HG02884 (cell line): Measurements from ENCODE around the gene AKAP13.
A peak's percentile ranks its signal among the peaks of the same experiment; 100 is the strongest.

ENCODE experiments used
- ATAC-seq: cut with Tn5 transposase; IDR thresholded peaks from one replicate; pipeline ENCODE4 v1.9.1; 2021; ENCODE audit warnings: mild to moderate bottlenecking, moderate library complexity; ENCODE audit not compliant: unreplicated experiment

The AKAP13 gene

DNA sequence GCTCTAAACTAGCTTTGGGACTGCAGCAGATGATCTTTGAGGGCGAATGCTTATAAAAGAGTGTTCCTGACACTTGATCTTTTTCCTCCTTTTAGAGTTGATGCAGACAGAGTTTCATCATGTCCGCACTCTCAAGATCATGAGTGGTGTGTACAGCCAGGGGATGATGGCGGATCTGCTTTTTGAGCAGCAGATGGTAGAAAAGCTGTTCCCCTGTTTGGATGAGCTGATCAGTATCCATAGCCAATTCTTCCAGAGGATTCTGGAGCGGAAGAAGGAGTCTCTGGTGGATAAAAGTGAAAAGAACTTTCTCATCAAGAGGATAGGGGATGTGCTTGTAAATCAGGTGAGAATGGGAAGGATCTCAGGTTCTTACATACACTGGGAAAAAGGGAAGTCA lies 338.6 kb downstream of the AKAP13 start:
- ATAC-seq: no peak

DNA sequence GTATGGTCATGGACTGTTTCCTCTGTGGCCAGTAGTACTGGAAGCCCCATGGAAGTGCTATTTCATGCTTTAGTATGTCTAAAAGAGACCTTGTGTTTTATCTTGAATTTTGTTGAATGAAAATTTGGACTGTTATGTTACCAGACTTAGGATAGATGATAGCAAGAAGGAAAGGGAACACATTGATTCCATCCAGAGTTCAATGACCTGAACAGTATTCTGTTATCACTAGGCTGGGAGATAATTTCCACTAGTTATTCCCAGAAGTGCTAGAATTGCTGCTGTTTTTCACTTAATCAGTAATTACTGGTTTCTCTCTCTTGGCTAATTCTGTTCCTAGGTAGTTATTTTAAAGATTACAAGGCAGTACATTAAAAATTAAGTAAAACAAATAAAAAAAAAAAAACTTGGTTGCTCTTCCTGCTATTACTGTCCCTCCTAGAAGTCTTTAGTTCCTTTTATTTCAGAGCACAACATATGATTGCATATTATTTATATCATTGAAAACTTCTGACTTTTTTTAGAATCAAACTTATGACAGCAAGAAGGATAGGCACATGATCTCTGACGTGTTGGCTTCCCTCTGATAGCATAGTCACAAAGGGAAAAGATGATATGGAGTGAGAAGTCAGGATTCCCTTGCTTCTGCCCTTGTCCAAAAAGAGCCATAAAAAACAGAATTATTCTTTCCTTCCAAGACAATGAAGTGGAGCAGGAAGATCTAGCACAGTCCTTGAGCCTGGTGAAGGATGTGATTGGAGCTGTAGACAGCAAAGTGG lies 342.2 kb downstream of the AKAP13 start:
- ATAC-seq: no peak

DNA sequence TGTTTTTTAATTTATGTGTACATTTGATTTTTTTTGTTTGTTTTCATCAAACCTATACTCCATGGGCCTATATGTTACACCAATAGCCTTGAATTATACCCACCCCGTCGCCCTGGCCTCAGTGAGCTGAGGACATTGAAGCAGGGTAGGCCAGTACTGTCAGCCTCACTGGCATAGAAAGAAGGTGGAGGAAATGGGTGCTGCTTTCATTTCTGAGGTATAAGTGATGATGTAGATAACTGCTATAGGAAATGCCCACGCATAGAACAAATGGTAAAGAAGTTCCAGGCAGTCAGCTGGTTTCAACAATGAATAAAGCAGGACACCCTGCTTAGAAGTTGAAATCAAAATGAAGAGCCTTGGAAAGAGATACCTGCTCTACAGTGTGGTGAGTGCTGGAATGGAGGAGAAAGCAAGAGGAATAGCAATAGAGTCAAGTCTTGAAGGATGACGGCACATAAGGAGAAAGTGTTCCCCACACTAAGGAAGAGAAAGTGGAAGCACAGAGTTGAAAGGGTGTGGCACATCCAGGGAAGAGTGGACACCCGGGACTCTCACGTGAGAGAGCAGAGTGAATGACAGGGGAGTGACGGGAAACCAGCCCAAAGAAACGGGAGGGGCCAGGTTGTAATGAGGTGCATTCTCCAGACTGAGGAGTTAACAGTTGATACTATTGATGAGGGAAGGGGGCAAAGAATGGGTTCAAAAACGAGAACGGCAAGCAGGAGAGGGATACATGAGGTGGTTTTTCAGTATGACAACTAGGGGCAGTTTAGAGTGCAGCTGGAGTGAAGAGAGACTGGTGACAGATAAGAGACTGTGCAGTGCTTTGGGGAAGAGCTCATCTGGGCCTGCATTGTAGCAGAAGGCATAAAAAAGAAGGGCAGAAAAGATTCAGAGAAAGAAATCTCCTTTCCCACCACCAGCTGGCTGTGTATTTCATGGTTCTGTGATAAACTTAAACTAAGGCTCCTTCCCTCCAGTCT lies 343.9 kb downstream of the AKAP13 start:
- ATAC-seq: no peak

DNA sequence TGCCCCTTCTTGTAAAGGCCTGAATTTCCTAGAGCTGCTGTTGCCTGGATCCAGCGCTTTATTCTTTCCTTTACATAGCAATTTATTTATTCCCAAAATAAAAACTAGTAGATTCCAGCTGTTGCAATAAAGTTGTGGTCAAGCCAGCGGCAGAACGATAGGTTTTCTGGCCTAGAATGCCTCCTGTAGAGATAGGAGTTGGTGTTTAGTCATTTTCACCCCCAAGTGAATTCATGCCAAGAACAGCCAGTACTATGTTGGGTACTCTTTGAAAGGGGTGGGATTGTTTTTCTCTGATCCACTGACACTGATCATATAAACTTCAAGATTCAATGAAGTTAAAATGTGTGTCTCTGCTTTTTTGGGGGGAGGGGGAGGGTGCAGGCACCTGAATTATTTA lies 344.6 kb downstream of the AKAP13 start:
- ATAC-seq: no peak

DNA sequence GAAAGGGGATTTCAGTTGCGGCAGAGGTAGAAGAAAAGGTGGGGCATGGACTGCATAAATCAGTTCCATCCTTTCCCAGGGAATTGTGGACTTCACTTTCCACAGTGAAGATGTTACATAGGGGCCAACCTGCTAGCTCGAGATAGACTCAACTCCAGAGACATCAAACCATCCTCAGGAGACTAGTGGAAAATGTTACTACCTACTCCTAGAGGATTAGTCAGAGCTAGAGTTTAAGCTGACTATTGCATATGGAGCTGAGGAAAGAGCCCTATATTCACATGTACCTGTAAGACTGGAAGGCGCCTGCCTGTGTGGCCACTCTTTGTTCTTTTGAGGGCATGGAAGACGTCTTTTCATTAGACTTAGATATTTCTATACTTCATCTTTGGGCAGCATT lies 345.2 kb downstream of the AKAP13 start:
- ATAC-seq: no peak

DNA sequence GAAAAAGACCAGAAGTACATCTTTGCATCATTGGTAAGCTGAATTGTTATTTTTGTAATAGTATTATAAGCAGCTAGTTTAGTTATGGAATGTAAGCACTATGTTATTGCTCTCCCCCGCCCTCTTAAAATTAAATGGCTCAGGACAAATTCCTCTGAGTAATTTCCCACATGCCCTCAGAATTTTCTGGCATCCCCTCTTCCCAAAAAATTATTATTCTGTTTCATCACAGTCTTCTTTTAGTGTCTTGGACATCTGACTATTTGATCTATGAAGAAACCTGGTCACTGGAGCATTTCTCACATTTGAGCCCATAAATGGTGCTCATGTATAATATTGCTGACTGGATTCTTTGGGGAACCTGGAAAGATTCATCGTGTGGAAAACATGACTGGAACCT lies 346.1 kb downstream of the AKAP13 start:
- ATAC-seq: no peak

DNA sequence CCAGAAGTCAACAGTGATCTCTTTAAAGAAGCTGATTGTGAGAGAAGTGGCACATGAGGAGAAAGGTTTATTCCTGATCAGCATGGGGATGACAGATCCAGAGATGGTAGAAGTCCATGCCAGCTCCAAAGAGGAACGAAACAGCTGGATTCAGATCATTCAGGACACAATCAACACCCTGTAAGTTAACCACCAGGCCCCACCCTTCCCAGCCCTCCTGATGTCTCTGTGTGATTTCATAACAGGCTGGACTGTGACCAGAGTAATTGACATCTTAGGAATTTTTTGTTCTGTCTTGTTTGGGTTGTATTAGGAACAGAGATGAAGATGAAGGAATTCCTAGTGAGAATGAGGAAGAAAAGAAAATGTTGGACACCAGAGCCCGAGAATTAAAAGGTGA lies 346.7 kb downstream of the AKAP13 start:
- ATAC-seq: no peak

DNA sequence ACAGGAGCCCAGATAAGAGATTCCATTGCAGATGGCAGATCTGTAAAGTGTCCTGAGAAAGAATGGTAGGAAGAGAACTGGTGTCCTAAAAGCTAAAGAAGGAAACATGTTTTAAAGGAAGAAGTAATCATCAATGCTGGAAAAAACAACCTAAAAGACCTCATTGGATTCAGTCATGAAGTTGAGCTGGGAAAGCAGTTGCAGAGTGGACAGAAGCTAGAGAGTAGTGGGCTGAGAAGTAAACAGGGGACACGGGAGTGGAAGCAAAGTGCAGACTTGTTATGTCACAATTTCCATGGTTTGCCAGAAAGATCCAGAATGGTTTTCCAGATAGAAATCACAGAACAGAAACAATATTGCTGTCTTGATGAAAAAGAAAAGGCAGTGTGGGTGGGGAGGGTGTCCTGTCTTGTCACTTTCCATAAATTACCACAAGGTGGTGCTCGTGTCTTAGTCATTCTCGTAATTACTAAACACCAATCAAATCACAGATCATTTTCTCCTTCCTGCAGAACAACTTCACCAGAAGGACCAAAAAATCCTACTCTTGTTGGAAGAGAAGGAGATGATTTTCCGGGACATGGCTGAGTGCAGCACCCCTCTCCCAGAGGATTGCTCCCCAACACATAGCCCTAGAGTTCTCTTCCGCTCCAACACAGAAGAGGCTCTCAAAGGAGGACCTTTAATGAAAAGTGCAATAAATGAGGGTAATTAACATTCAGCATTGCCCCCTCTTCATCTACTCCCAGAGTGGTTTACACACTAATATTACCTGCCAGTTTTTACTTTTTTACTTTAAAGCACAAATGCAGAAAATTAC lies 349.8 kb downstream of the AKAP13 start:
- peak; percentile 71 for ATAC-seq

DNA sequence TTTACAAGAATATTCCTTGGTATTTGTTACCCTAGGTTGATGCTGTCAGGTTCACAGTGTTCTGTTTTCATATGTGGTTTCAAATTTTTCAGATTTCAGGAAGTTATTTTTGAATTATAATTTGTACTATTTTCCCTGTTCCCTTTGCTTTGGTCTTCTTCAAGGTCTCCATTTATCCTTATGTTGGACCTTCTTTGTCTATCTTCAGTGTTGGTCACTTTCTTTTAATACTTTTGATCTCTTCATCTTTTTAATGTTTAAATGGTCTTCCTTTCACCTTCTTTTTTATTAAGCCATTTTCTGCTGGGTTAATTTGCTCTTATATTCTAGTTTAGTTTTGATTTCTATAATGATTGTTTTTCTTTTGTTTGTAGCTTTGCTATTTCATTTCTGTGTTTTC lies 353.0 kb downstream of the AKAP13 start:
- no peak for ATAC-seq

DNA sequence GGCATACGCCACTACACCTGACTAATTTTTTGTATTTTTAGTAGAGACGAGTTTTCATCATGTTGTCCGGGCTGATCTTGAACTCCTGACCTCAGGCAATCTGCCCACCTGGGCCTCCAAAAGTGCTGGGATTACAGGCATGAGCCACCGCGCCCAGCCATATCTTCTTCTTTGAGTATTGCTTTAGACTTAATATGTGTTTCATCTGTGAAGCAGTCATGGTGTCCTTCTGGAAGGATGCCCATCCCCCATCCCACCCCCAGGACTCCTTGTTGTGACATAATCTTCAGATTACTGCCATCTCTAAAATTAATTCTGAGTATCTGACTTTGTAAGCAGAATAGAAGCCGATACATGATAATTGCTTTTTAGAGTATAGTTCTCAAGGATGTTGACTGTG lies 356.7 kb downstream of the AKAP13 start:
- no peak for ATAC-seq

DNA sequence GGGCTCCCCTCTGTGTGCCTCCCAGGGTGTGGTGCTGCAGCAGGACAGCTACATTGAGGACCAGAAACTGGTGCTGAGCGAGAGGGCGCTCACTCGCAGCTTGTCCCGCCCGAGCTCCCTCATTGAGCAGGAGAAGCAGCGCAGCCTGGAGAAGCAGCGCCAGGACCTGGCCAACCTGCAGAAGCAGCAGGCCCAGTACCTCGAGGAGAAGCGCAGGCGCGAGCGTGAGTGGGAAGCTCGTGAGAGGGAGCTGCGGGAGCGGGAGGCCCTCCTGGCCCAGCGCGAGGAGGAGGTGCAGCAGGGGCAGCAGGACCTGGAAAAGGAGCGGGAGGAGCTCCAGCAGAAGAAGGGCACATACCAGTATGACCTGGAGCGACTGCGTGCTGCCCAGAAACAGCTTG lies 360.6 kb downstream of the AKAP13 start:
- no peak for ATAC-seq

DNA sequence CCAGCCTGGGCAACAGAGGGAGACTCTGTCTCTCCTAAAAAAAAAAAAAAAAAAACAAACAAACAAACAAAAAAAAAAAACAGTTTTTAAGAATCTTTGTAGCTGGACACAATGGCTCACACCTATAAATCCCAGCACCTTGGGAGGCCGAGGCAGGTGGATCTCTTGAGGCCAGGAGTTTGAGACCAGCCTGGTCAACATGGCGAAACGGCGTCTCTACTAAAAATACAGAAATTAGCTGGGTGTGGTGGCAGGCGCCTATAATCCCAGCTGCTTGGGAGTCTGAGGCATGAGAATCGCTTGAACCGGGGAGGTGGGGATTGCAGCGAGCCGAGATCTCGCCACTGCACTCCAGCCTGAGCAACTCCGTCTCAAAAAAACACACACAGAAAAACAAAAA lies 361.3 kb downstream of the AKAP13 start:
- ATAC-seq: no peak

DNA sequence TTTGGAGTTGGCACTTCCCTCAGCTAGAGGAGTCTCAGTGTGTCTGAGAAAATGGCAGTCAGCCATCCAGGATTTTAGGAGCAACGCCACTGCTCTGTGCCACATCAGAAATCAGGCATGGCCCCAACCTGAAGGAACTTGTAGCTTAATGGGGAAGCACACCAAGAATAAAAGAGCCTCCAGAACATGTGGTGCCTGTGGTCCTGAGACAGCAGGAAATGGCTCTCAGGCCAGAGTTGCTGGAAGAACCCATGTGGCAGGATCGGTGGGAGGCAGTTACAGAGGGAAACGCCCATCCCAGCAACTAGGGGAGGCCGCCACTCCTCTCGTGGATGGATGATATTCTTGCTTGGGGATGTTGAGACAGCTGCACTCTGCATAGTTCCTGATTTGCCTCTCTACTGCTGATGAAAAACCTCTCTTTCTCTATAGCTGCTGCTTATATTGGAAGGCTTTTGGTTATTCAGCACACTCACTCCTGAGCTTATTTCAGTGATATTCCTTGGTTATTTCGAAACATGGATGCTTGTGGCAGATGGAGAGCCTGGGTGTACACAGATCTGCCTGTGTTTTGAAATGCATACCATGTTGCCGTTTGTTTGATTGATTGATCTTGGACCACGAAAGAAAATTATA lies 361.9 kb downstream of the AKAP13 start:
- ATAC-seq: no peak

DNA sequence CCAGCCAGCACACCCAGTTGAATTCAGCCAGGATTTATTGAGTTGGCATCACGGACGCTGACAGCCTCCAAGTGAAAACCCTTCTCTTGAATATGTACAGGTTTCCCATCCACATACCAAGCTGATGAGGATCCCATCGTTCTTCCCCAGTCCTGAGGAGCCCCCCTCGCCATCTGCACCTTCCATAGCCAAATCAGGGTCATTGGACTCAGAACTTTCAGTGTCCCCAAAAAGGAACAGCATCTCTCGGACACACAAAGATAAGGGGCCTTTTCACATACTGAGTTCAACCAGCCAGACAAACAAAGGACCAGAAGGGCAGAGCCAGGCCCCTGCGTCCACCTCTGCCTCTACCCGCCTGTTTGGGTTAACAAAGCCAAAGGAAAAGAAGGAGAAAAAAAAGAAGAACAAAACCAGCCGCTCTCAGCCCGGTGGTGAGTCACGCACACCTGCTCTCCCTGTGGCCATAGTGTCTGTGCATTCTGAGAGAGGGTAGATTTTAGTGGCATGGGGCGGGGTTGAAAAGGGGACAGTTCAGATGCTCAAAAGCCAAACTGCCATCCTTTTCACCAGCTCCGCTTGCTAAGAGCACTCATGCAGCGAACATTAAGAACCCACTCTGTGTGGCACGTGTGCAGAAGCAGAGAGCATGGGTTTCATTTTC lies 363.1 kb downstream of the AKAP13 start:
- no peak for ATAC-seq

DNA sequence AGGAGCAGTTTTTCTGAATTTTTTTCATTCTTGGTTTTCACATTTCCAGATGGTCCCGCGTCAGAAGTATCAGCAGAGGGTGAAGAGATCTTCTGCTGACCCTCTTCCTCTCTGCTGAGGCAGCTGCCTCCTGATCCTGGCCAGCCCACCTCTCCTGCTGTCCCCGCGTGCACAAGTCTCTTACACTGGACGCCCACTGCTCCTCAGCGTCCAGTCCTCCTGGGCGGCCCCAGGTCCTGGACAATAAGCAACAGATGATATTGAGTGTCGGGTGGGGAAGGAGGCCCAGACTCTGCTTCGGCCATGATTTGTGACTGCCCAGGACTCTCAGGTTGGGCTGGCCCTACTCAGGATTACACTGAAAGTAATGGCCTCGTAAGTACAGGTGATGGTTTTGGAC lies 364.2 kb downstream of the AKAP13 start:
- ATAC-seq: no peak

DNA sequence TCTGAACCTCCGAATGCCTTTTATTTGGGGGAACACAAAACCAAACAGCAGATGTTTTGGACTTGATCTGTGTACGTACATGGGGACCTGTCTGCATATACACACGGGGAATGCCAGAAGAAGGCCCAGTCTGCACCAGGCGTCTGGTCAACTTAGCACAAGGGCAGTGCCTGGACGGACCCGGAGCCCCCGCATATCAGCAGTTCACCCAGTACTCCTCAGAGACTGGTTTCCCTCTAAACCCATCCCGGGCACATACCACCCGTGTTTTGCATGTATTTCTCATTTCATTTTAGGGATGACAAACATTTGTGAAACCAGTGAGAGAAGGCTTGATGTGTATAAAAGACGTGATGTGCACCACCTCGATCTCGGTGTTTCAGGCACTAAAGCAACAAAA lies 364.6 kb downstream of the AKAP13 start:
- ATAC-seq: no peak

DNA sequence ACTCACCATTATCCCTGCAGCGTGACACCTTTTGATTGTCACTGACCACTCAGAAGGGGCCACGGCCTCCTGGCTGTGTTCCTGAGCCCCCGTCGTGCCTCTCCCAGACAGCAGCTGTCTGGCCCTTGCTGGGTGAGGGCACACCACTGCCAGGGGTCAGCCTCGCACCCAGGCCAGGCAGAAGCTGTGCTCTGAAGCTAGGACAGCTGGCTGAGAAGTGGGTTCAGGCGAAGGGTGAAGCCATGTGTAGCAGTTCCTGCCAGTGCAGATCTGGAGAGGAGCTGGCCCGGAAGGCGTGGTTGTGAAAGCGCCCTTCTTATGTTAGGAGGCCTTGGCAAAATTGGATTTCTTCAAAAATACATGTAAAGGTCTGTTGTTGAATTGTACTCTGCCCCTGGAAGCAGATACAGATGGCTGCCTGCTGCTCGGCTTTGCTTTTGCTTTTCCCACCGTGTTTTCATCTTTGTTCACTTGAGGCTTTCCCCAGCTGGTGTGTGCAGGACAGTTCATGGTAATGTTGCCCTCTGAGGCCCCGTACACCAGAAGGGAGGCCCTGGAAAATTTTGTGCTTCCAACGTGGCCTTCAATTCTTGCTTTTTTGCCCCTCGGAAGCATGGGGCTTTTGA lies 365.2 kb downstream of the AKAP13 start:
- ATAC-seq: no peak

DNA sequence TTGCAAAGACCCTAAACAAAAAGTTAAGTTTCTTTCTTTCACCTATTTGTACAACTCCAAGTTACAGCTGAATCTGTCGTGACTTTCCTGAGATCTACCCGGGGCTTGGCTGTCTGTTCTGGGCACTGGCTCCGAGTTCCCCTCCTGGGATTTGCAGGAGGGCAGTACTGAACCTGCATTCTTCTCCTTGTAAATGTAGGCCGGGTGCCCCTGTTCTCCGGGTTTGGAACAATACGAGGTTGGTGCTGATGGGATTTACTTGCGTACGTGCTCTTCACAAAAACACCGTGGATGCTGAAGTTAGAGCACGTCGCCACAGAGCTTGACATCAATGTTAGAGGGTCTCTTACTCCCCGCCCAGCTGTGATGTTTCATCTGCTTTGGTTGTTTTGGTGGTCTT lies 366.2 kb downstream of the AKAP13 start:
- no peak for ATAC-seq

DNA sequence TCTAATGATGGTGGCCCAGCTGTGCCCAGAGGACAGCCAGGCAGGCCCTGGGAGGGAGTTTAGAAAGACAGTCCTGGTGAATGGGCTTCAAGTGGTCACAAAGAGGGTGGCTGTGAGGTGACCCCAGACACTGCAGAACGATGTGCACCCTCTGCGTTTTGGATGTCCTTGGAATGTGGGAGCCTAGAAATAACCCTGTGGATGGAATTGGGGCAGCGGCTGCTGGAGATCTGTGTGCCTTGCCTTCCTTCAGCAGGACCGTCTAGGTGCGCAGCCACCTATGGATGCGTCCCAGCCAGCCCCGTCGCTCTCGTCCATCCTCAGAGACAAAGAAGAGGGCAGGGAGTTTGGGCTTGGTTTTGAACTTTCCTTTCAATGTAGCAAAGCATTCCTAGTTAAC lies 367.8 kb downstream of the AKAP13 start:
- ATAC-seq: no peak

DNA sequence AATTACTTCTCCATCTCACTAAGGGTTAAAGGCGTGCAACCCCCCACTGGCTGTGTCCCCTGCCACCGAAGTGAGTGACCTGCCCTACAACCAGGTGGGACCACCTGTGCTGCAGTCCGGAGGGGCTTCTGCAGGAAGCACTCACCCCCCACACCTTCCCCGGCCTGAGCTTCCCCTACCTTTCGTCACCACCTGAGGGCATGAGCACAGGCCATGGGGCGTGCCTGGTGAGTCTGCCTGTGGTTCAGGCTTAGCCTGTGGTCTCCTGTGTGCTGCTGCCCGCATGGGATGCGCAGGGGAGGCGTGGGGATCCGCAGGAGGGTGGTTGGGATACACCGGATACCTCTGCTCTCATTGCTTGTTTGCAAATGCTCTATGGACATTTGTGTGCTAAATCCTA lies 368.3 kb downstream of the AKAP13 start:
- no peak for ATAC-seq
